Astrocyte (in vitro differentiated cells and primary cell): Measurements from ENCODE around the gene CNDP2.

Source experiments
- EZH2 ChIP-seq: IDR thresholded peaks from 2 replicates; pipeline ENCODE4 v1.6.1; 2012; ENCODE audit warnings: mild to moderate bottlenecking, low read length, inconsistent platforms; ENCODE audit not compliant: insufficient read depth
- TF ChIP-seq, protein P1 (sequence below): IDR thresholded peaks from 2 replicates; pipeline ENCODE4 v1.5.1; 2011; ENCODE audit warnings: low read depth, mild to moderate bottlenecking, inconsistent platforms, low read length, moderate library complexity; ENCODE audit not compliant: insufficient read depth

GRCh38 chr18:74569401-74569800, 73.2 kb downstream of the CNDP2 start:
- TF ChIP-seq, protein P1, sequence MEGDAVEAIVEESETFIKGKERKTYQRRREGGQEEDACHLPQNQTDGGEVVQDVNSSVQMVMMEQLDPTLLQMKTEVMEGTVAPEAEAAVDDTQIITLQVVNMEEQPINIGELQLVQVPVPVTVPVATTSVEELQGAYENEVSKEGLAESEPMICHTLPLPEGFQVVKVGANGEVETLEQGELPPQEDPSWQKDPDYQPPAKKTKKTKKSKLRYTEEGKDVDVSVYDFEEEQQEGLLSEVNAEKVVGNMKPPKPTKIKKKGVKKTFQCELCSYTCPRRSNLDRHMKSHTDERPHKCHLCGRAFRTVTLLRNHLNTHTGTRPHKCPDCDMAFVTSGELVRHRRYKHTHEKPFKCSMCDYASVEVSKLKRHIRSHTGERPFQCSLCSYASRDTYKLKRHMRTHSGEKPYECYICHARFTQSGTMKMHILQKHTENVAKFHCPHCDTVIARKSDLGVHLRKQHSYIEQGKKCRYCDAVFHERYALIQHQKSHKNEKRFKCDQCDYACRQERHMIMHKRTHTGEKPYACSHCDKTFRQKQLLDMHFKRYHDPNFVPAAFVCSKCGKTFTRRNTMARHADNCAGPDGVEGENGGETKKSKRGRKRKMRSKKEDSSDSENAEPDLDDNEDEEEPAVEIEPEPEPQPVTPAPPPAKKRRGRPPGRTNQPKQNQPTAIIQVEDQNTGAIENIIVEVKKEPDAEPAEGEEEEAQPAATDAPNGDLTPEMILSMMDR: no peak
- no peak for TF ChIP-seq EZH2
